GM12874 (cell line): Measurements from ENCODE around the gene APH1B.
A peak's percentile ranks its signal among the peaks of the same experiment; 100 is the strongest.

Experiments
- CTCF ChIP-seq: IDR thresholded peaks from 2 replicates; pipeline ENCODE4 v1.5.1; 2011; ENCODE audit warnings: low read depth, mild to moderate bottlenecking, control low read depth, low read length, moderate library complexity; ENCODE audit not compliant: insufficient read depth

The APH1B gene

GRCh38 chr15:63288778-63289378 lies 11.5 kb downstream of the APH1B start:
- 0 out of 2 replicates have a peak, but pooled peaks have one; percentile 29 for TF ChIP-seq CTCF

GRCh38 chr15:63291507-63291906 lies 14.1 kb downstream of the APH1B start:
- no peak for TF ChIP-seq CTCF

GRCh38 chr15:63292241-63292640 lies 14.8 kb downstream of the APH1B start:
- no peak for TF ChIP-seq CTCF

- no peak for TF ChIP-seq CTCF
Measured at GRCh38 chr15:63292771-63293170, 15.4 kb downstream of the APH1B start.

GRCh38 chr15:63294359-63294758 lies 17.0 kb downstream of the APH1B start:
- no peak for TF ChIP-seq CTCF

GRCh38 chr15:63295341-63295740 lies 17.9 kb downstream of the APH1B start:
- TF ChIP-seq CTCF = no peak

GRCh38 chr15:63296195-63296594 lies 18.8 kb downstream of the APH1B start:
- TF ChIP-seq CTCF = no peak
